Stomach (tissue), 9 donors: Measurements from ENCODE around the gene TSNAXIP1. TPM values are rescaled to one million over a fixed set of nuclear protein-coding genes. Genes with fewer than 3 reads are reported as not detected.
A peak's percentile ranks its signal among the peaks of the same experiment; 100 is the strongest.

Experiments
- DNase-seq, 2 donors: peaks; one replicate each; pipeline versions ENCODE4 v3.0.0 to v3.0.0-alpha.2; 2013 to 2019
- H3K27ac ChIP-seq, 5 donors: fragments of 200-600 bp in 4 of 5; sonication (generic) in 4 of 5; one replicate each; pipeline ENCODE4 v1.5.1; 2013 to 2019; ENCODE audit warnings: mild to moderate bottlenecking in 1 of 5, moderate library complexity in 1 of 5
- H3K27me3 ChIP-seq, 3 donors: fragments of 200-600 bp; sonication (generic); one replicate each; pipeline ENCODE4 v1.5.1; 2017 to 2019; ENCODE audit warnings: mixed run types in 1 of 3
- H3K36me3 ChIP-seq, 4 donors: fragments of 200-600 bp; sonication (generic); 1 replicate in 3 of 4; 2 replicates in 1 of 4; pipeline ENCODE4 v1.5.1; 2016 to 2019
- H3K4me1 ChIP-seq, 4 donors: fragments of 200-600 bp; sonication (generic); one replicate each; pipeline ENCODE4 v1.5.1; 2016 to 2019
- H3K4me3 ChIP-seq, 4 donors: fragments of 200-600 bp; sonication (generic) in 3 of 4; one replicate each; pipeline ENCODE4 v1.5.1; 2016 to 2019; ENCODE audit warnings: mild to moderate bottlenecking in 1 of 4
- H3K9me3 ChIP-seq, 4 donors: fragments of 200-600 bp; sonication (generic); one replicate each; pipeline ENCODE4 v1.5.1; 2016 to 2019
- EP300 ChIP-seq: sonication (generic); formaldehyde crosslinking; IDR thresholded peaks from one replicate; pipeline ENCODE4 v1.6.1; 2017; ENCODE audit warnings: antibody characterized with exemption
- POLR2A ChIP-seq, 4 donors: fragments of 450-650 bp; IDR thresholded peaks; one replicate each; pipeline ENCODE4 v1.6.1; 2016; ENCODE audit warnings: antibody characterized with exemption in 4 of 4, control low read depth in 2 of 4, mild to moderate bottlenecking in 1 of 4, moderate library complexity in 1 of 4
- POLR2AphosphoS5 ChIP-seq, 3 donors: sonication (generic); formaldehyde crosslinking; IDR thresholded peaks; one replicate each; pipeline ENCODE4 v1.6.1; 2016; ENCODE audit warnings: antibody characterized with exemption in 3 of 3
- WGBS, 5 donors: extraction: QIAGEN DNeasy Blood & Tissue Kit in 3 of 5; methylation state at CpG; one replicate each; pipeline versions ENCODE4 v1.1.5 to v1.1.7; 2013 to 2018; 5-methylcytosine and 5-hydroxymethylcytosine counted together
- intact Hi-C: fragments of 100-400 bp; cut with DNase I; formaldehyde crosslinking; loops from one replicate; pipeline ENCODE4 v1.15.1; 2023; ENCODE audit warnings: low total_unique reads
- polyA plus RNA-seq, 3 donors: library from polyadenylated mRNA; stranded (reverse); fragments of 200-250 nt; gene quantifications; one replicate each; pipeline ENCODE4 v1.2.3, GENCODE V29; 2013
- total RNA-seq, 5 donors: library from RNA; depleted of rRNA; stranded (reverse); fragments of >200 nt; gene quantifications; one replicate each; pipeline versions ENCODE4 v1.1.0 to v1.2.3, GENCODE V29; 2014 to 2016
- TF ChIP-seq, protein P1 (sequence below), 7 experiments: fragments of 450-650 bp in 4 of 7; fragments of 200-600 bp in 3 of 7; sonication (generic) in 3 of 7; IDR thresholded peaks; one replicate each; pipeline ENCODE4 v1.5.1; 2016 to 2019; ENCODE audit warnings: antibody characterized with exemption in 7 of 7, control low read depth in 2 of 7, mild to moderate bottlenecking in 1 of 7
- donor health status: healthy with polysubstance abuse.
- donor health status: Bipolar disorder and iron deficiency.
- donor health status: healthy.

TSNAXIP1 gene
- total and polyA plus RNA-seq, 8 donors: 0.45 to 25.7 (median 1.2) TPM; not detected in 1

DNA sequence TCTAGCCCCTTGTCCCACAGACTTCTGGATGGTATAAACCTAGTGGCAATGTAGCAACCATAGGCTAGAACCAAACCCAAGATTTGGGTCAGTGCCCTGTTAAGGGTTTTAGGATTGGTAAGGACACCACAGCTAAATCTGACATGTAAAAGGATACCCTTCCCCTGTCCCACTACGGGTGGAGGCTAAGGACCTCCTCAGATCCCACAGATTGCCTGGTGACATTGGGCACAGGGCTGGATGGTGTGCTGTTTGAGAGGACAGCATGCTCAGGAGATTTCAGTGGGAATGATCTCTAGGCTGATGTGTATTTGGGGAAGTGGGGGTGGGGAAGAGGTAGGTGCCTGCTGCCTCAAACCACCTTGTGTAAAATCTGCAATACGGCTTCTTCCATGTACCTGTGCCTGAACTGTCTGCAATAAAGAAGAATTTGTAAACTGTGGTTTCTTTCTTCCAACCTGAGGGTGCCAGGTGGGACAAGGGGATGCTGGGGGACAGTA, 65.5 kb downstream of the TSNAXIP1 start:
- intact Hi-C loops: no loop called here
- no peaks in the 10 kb centered on the region for H3K27me3 ChIP-seq
- peak overlapping the region; percentile 95 to 97 (median 96) for H3K4me3 ChIP-seq
- H3K9me3 ChIP-seq: no peaks in the 10 kb centered on the region
- DNase-seq: no peak
- TF ChIP-seq POLR2A (IDR thresholded peaks at IDR 0.05) (no peak), POLR2AphosphoS5 (IDR thresholded peaks at IDR 0.05) (no peak), EP300 (no peak)
- TF ChIP-seq, protein P1, sequence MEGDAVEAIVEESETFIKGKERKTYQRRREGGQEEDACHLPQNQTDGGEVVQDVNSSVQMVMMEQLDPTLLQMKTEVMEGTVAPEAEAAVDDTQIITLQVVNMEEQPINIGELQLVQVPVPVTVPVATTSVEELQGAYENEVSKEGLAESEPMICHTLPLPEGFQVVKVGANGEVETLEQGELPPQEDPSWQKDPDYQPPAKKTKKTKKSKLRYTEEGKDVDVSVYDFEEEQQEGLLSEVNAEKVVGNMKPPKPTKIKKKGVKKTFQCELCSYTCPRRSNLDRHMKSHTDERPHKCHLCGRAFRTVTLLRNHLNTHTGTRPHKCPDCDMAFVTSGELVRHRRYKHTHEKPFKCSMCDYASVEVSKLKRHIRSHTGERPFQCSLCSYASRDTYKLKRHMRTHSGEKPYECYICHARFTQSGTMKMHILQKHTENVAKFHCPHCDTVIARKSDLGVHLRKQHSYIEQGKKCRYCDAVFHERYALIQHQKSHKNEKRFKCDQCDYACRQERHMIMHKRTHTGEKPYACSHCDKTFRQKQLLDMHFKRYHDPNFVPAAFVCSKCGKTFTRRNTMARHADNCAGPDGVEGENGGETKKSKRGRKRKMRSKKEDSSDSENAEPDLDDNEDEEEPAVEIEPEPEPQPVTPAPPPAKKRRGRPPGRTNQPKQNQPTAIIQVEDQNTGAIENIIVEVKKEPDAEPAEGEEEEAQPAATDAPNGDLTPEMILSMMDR (IDR thresholded peaks at IDR 0.05): no peak
- 56 to 68% (median 61%) methylated on average over 2 of the region's 2 CpGs for WGBS, 5 donors
- H3K4me1 ChIP-seq: peaks cover 16 to 46% (median 35%) of the 10 kb centered on the region in 4 donors
- peak overlapping the region; percentile 75 to 90 (median 85) for H3K27ac ChIP-seq
- peaks cover 39 to 63% (median 59%) of the 10 kb centered on the region in 4 donors for H3K36me3 ChIP-seq

GRCh38 chr16:67872631-67873434, 66.1 kb downstream of the TSNAXIP1 start, which contains the start of gene EDC4:
Gene EDC4 (plus strand): TSS chr16:67873052. CDS start chr16:67873262, 210 bp downstream.
- H3K27ac ChIP-seq: peak within 1 kb of the TSS; percentile 75 to 90 (median 85)
- H3K27me3 ChIP-seq: no peaks in the 10 kb centered on the region
- TF ChIP-seq POLR2A (IDR thresholded peaks at IDR 0.05) (no peak), POLR2AphosphoS5 (IDR thresholded peaks at IDR 0.05) (peak; percentile 69 to 94 (median 77))
- peak within 1 kb of the TSS; percentile 95 to 97 (median 96) for H3K4me3 ChIP-seq
- 1 to 7% (median 2%) methylated on average over 17 to 72 of the region's 72 CpGs for WGBS, 5 donors
- DNase-seq: peak; percentile 85 to 91
- intact Hi-C loops: no loop called here
- no peaks in the 10 kb centered on the region for H3K9me3 ChIP-seq
- peaks cover 16 to 46% (median 35%) of the 10 kb centered on the region in 4 donors for H3K4me1 ChIP-seq
- peaks cover 42 to 63% (median 59%) of the 10 kb centered on the region in 4 donors for H3K36me3 ChIP-seq

- peak overlapping the region in 4 of 5 donors; percentile 80 to 90 (median 86) for H3K27ac ChIP-seq
- WGBS, 5 donors: 7 to 14% (median 9%) methylated on average over 17 to 23 of the region's 23 CpGs
These were observed 67.0 kb downstream of the TSNAXIP1 start for GRCh38 chr16:67873435-67874370.

DNA sequence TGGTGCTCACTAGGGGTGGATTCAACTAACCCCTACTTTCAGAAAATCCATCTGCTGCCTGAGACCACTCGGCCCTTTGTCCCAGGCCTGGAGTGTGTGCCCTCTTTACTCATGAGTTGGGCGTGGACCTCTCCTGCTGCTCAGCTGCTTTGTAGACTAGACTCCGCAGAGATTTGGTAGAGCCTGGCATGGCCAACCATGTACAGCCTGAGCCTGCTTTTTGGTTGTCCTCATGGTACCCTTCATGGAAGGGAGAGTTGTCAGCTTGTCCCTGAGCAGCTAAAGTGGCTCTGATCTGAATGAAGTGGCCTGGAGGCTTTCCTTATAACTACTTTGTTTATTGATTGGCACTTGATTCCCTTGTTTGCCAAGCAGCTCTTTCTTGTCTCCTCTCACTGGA, 67.7 kb downstream of the TSNAXIP1 start:
- peak overlapping the region; percentile 95 to 97 (median 96) for H3K4me3 ChIP-seq
- no peaks in the 10 kb centered on the region for H3K27me3 ChIP-seq
- DNase-seq: no peak
- peak overlapping the region in 1 of 5 donors; percentile 80 for H3K27ac ChIP-seq
- peaks cover 16 to 46% (median 35%) of the 10 kb centered on the region in 4 donors for H3K4me1 ChIP-seq
- 31 to 63% (median 50%) methylated on average over 2 to 3 of the region's 3 CpGs for WGBS, 5 donors
- peaks cover 45 to 63% (median 59%) of the 10 kb centered on the region in 4 donors for H3K36me3 ChIP-seq
- intact Hi-C loops: no loop called here
- no peaks in the 10 kb centered on the region for H3K9me3 ChIP-seq
- no peak for TF ChIP-seq EP300
- no peak for TF ChIP-seq POLR2A (IDR thresholded peaks at IDR 0.05)
- TF ChIP-seq, protein P1 (IDR thresholded peaks at IDR 0.05): no peak
- TF ChIP-seq POLR2AphosphoS5 (IDR thresholded peaks at IDR 0.05): no peak

More at GRCh38 chr16:67873435-67874370, 67.0 kb downstream of the TSNAXIP1 start:
- Histone ChIP-seq H3K4me1 (peaks cover 16 to 46% (median 35%) of the 10 kb centered on the region in 4 donors), H3K36me3 (peaks cover 44 to 63% (median 59%) of the 10 kb centered on the region in 4 donors), H3K4me3 (peak overlapping the region; percentile 95 to 97 (median 96)), H3K9me3 (no peaks in the 10 kb centered on the region), H3K27me3 (no peaks in the 10 kb centered on the region)
- intact Hi-C loops: no loop called here
- DNase-seq: no peak
- no peak for TF ChIP-seq EP300
- TF ChIP-seq, protein P1 (IDR thresholded peaks at IDR 0.05): no peak
- no peak for TF ChIP-seq POLR2AphosphoS5 (IDR thresholded peaks at IDR 0.05)
- no peak for TF ChIP-seq POLR2A (IDR thresholded peaks at IDR 0.05)
